GM12872 (cell line): ENCODE data around the gene DOK6.

Source experiments
- TF ChIP-seq, protein P1 (sequence below): IDR thresholded peaks from 3 replicates; pipeline ENCODE4 v1.5.1; 2011; ENCODE audit warnings: low read depth, mild to moderate bottlenecking, low read length, moderate library complexity; ENCODE audit not compliant: insufficient read depth

Gene DOK6

DNA sequence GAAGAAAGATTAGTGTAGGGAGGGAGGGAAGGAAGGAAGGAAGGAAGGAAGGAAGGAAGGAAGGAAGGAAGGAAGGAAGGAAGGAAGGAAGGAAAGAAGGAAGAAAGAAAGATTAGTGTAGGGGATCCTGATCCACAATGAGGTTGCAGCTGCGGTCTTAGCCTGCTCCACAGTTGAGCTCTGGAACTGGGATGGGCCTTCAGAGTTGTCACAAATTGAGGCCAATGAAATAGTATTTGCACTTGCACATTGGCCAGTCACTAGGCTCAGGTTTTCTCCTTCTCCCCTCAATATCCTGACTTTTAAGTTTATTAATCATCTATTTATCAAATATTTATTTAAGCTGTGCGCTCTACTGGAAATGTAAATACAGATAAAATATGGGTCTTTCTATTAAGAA is 34.3 kb downstream of the DOK6 start:
- TF ChIP-seq, protein P1, sequence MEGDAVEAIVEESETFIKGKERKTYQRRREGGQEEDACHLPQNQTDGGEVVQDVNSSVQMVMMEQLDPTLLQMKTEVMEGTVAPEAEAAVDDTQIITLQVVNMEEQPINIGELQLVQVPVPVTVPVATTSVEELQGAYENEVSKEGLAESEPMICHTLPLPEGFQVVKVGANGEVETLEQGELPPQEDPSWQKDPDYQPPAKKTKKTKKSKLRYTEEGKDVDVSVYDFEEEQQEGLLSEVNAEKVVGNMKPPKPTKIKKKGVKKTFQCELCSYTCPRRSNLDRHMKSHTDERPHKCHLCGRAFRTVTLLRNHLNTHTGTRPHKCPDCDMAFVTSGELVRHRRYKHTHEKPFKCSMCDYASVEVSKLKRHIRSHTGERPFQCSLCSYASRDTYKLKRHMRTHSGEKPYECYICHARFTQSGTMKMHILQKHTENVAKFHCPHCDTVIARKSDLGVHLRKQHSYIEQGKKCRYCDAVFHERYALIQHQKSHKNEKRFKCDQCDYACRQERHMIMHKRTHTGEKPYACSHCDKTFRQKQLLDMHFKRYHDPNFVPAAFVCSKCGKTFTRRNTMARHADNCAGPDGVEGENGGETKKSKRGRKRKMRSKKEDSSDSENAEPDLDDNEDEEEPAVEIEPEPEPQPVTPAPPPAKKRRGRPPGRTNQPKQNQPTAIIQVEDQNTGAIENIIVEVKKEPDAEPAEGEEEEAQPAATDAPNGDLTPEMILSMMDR: no peak

DNA sequence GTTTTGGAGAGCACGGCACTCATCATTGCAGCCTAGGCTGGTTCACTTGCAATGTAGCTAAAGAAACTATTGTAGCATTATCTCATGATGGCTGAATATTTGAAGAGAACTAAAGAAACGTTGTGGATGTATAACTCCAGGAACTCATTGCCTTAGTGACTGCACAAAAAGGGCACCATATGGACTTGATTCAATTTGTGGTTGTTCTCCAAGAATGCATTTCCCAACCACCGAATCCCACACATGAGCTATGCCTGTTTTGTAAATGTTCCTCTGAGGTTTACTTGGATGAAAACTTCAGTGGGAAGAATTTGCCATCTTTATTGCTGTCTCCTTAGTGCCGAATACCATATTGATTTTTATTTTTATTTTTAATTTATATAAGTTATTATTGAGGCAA is 43.5 kb downstream of the DOK6 start:
- TF ChIP-seq, protein P1: no peak

DNA sequence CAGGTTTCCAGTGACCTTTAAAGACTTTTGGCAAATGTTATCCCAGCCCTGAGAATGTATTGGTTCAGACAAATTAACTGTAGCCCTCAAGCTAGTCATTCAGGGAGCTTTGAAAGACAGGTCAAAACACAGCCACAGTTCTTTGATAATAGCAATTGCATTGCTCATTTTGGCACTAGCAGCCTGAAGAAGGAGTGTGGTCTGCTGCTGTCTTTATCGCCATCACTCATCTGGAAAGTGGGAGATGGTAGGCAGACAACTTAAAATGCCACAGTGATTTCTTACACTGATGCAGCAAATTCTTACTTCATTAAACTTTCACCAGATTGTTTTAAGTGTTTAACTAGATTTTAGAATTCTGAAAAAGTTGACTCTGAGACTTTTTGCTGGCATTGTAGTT is 47.2 kb downstream of the DOK6 start:
- TF ChIP-seq, protein P1: no peak

DNA sequence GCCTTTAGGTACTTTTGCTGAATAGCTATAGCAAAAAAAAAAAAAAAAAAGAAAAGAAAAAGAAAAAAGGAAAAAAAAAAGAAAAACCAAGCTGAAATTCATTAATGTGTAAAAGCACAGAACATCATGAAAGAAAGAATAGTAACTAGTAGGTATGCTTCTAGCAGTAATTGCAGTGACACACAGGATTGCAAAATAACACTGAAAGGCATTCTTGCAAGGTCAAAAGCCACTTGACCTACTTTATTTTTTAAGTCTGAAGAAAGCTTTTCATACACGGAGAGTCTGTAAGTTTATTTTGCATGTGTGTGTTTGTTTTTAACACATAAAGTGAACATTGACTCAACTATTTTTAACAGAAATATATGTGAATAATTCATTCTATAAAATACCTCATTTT is 54.4 kb downstream of the DOK6 start:
- TF ChIP-seq, protein P1: no peak

DNA sequence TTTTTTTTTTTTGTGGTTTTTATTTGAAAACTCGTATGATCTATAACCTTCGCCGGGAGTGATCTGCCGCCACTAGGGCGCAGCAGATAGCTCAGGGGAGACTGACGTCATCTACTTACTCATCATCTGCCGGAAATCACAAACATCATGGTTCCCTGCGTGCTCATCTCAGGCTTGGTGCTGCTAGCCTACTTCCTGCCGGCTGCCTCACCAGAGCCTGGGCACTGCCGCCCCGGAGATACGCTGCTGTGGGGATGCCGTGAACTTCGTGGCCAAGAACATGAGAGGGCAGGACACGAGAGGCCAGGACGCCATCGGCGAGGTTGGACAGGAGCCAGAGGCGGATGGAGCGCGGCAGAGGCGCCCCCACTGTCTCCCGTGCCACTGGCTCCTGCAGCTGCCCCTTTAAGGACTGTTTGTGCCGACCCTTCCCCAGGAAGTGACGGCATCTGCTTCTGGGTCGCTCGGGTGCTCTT is 68.8 kb downstream of the DOK6 start:
- TF ChIP-seq, protein P1: peak; percentile 50

DNA sequence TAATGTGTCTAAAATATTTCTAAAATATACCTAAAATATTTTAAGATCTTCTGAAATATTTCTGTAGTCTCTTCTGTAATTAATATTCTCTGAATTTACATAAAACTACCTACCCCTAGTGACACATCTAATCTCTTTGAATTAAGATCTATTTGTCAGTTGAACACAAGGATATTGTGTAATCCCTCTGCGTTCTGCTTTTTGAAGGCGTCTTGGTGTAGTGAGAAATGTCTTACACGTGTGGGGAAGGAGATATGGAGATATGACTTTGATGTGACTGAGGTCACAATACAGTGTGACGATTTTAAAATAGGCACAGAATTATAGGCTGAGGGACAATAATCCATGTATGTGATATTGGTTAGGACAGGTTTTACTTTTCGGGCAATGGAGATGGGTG is 79.8 kb downstream of the DOK6 start:
- TF ChIP-seq, protein P1: no peak

DNA sequence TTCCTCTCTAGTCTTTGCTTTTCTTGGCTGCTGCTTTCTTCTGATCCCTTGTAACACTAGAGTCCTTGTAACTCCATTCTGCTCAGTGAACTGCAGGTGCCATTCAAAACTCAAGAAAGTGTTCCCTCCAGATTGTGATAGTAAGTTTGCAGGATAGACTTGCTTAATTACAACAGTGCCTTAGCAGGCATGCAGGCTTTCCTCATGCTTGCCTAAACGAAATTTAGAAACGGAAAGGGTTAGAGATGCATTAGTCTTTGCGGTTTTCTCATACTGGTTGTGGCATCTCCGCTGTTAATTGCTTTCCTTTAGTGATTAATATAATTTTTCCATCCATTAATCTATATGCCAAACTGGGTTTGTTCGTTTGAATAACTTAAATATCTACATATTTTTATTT is 82.9 kb downstream of the DOK6 start:
- TF ChIP-seq, protein P1: no peak
